BE2C (cell line): ENCODE measurements around the gene SRRD.

ENCODE experiments used
- DNase-seq: peaks from one replicate; pipeline ENCODE4 v3.0.0-alpha.2; 2020
- H3K27me3 ChIP-seq: fragments of 250-450 bp; sonication (Bioruptor Pico); 2 replicates; pipeline ENCODE4 v1.5.1; 2020; ENCODE audit warnings: mild to moderate bottlenecking
- H3K36me3 ChIP-seq: fragments of 250-450 bp; sonication (Bioruptor Pico); 2 replicates; pipeline ENCODE4 v1.5.1; 2020; ENCODE audit warnings: mild to moderate bottlenecking
- H3K4me1 ChIP-seq: fragments of 250-450 bp; sonication (Bioruptor Pico); 2 replicates; pipeline ENCODE4 v1.5.1; 2020
- H3K4me3 ChIP-seq: 2 replicates; pipeline ENCODE4 v1.5.1; 2011; ENCODE audit warnings: low read depth, low read length
- H3K9me3 ChIP-seq: fragments of 250-450 bp; sonication (Bioruptor Pico); 2 replicates; pipeline ENCODE4 v1.5.1; 2020
- CTCF ChIP-seq: IDR thresholded peaks from 2 replicates; pipeline ENCODE4 v1.5.1; 2012; ENCODE audit warnings: mild to moderate bottlenecking, low read depth, low read length

Gene SRRD

GRCh38 chr22:26492220-26492619 is 8.5 kb downstream of the SRRD start:
- no peak for TF ChIP-seq CTCF
- no peaks in the 10 kb centered on the region for H3K27me3 ChIP-seq
- no peak overlapping the region for H3K4me3 ChIP-seq
- H3K9me3 ChIP-seq, result no peaks in the 10 kb centered on the region
- no peaks in the 10 kb centered on the region for H3K4me1 ChIP-seq
- H3K36me3 ChIP-seq, result peaks cover 91% of the 10 kb centered on the region
- DNase-seq, result no peak

GRCh38 chr22:26494506-26494905 is 10.8 kb downstream of the SRRD start:
- Histone ChIP-seq H3K9me3 (no peaks in the 10 kb centered on the region), H3K4me3 (no peak overlapping the region), H3K27me3 (no peaks in the 10 kb centered on the region), H3K36me3 (peaks cover 85% of the 10 kb centered on the region), H3K4me1 (no peaks in the 10 kb centered on the region)
- DNase-seq, result no peak
- no peak for TF ChIP-seq CTCF

- no peak for TF ChIP-seq CTCF
- no peak for DNase-seq
- Histone ChIP-seq H3K4me3 (no peak overlapping the region), H3K36me3 (peaks cover 86% of the 10 kb centered on the region), H3K27me3 (no peaks in the 10 kb centered on the region), H3K4me1 (no peaks in the 10 kb centered on the region), H3K9me3 (no peaks in the 10 kb centered on the region)
These were observed 12.8 kb downstream of the SRRD start for GRCh38 chr22:26496456-26496855.

GRCh38 chr22:26499188-26499703 is 15.6 kb downstream of the SRRD start:
- Histone ChIP-seq H3K9me3 (no peaks in the 10 kb centered on the region), H3K4me1 (no peaks in the 10 kb centered on the region), H3K4me3 (no peak overlapping the region), H3K36me3 (peaks cover 84% of the 10 kb centered on the region), H3K27me3 (no peaks in the 10 kb centered on the region)
- no peak for TF ChIP-seq CTCF
- no peak for DNase-seq

- Histone ChIP-seq H3K36me3 (peaks cover 86% of the 10 kb centered on the region), H3K4me1 (no peaks in the 10 kb centered on the region), H3K4me3 (no peak overlapping the region), H3K9me3 (no peaks in the 10 kb centered on the region), H3K27me3 (no peaks in the 10 kb centered on the region)
- DNase-seq, result no peak
- TF ChIP-seq CTCF, result no peak
These were observed 18.3 kb downstream of the SRRD start for GRCh38 chr22:26501996-26502395.

GRCh38 chr22:26502688-26503561 is 19.2 kb downstream of the SRRD start:
- peak; percentile 54 for DNase-seq
- Histone ChIP-seq H3K4me1 (no peaks in the 10 kb centered on the region), H3K9me3 (no peaks in the 10 kb centered on the region), H3K27me3 (no peaks in the 10 kb centered on the region), H3K4me3 (no peak overlapping the region), H3K36me3 (peaks cover 83% of the 10 kb centered on the region)
- TF ChIP-seq CTCF, result peak; percentile 78
